Measurements from ENCODE around the gene SNX14. TPM values are rescaled to one million over a fixed set of nuclear protein-coding genes. Genes with fewer than 3 reads are reported as not detected.

The SNX14 gene
- total RNA-seq, 4 donors from 2014 or later = 91.2 to 123 (median 103) TPM

- Histone ChIP-seq H3K27ac (no peak overlapping the region), H3K4me1 (peaks cover 0 to 6% (median 0%) of the 10 kb centered on the region in 4 donors), H3K4me3 (no peak overlapping the region), H3K27me3 (no peaks in the 10 kb centered on the region), H3K36me3 (no peaks in the 10 kb centered on the region), H3K9me3 (no peaks in the 10 kb centered on the region)
- DNase-seq = peak; percentile 61 to 93 (median 85)
- TF ChIP-seq CTCF (IDR thresholded peaks at IDR 0.05) (peak; percentile 95 to 99 (median 98)), POLR2A (IDR thresholded peaks at IDR 0.05) (no peak)
Observed at GRCh38 chr6:85482905-85483700, 110.6 kb downstream of the SNX14 start.

GRCh38 chr6:85482206-85482904 is 111.3 kb downstream of the SNX14 start:
- Histone ChIP-seq H3K9me3 (no peaks in the 10 kb centered on the region), H3K4me3 (no peak overlapping the region), H3K27me3 (no peaks in the 10 kb centered on the region), H3K36me3 (no peaks in the 10 kb centered on the region), H3K27ac (no peak overlapping the region), H3K4me1 (peaks cover 0 to 6% (median 0%) of the 10 kb centered on the region in 4 donors)
- TF ChIP-seq CTCF (IDR thresholded peaks at IDR 0.05) = no peak
- no peak for TF ChIP-seq POLR2A (IDR thresholded peaks at IDR 0.05)
- DNase-seq = no peak

DNA sequence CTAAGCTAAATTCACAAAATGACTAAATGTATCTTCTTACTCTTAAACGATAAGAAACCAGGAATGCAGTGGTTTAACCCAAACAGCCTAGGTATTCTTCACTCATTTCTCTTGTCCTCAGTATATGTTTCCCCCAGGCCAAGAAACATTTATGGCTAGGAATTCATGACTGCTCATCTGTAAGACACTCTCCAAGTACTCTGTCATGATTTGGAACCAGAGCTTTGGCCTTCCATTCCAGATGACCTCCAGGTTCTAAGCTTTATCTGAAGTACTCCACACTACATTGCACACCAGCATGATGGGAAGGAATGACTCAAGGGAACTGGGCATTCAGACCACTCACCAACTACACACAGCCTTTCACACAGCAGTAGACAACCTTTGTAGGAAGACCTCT is 114.5 kb downstream of the SNX14 start:
- H3K9me3 ChIP-seq = no peaks in the 10 kb centered on the region
- DNase-seq = no peak
- H3K27ac ChIP-seq = no peak overlapping the region
- H3K27me3 ChIP-seq = no peaks in the 10 kb centered on the region
- no peak for TF ChIP-seq POLR2A (IDR thresholded peaks at IDR 0.05)
- TF ChIP-seq CTCF (IDR thresholded peaks at IDR 0.05) = no peak
- no peak overlapping the region for H3K4me3 ChIP-seq
- H3K36me3 ChIP-seq = peaks cover 0 to 7% (median 0%) of the 10 kb centered on the region in 3 donors
- peaks cover 0 to 6% (median 0%) of the 10 kb centered on the region in 4 donors for H3K4me1 ChIP-seq

- no peaks in the 10 kb centered on the region for H3K4me1 ChIP-seq
- no peaks in the 10 kb centered on the region for H3K27me3 ChIP-seq
- no peak for DNase-seq
- H3K4me3 ChIP-seq = no peak overlapping the region
- TF ChIP-seq CTCF (IDR thresholded peaks at IDR 0.05) (no peak), POLR2A (IDR thresholded peaks at IDR 0.05) (no peak)
- no peaks in the 10 kb centered on the region for H3K9me3 ChIP-seq
- H3K27ac ChIP-seq = no peak overlapping the region
- peaks cover 0 to 7% (median 0%) of the 10 kb centered on the region in 3 donors for H3K36me3 ChIP-seq
Observed at GRCh38 chr6:85476532-85476931, 117.1 kb downstream of the SNX14 start.

DNA sequence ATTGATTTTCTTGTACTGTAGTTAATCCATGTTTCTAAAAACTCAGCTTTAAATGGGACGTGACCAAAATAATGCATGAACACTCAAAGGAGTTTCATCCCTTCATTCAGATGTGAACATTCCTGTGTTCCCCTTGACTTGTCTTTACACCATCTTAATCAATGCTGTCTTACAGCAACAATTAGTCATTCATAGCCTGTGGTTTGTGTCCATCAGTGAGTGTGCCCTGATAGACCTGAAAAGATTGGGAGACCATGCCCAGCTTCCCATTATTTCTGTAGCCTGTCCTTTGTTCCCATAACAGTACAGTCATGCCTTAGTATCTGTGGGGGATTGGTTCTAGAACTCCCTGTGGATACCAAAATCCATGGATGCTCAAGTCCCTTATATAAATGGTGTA is 119.9 kb downstream of the SNX14 start:
- Histone ChIP-seq H3K9me3 (no peaks in the 10 kb centered on the region), H3K27me3 (no peaks in the 10 kb centered on the region), H3K4me3 (no peak overlapping the region), H3K36me3 (peaks cover 0 to 9% (median 0%) of the 10 kb centered on the region in 3 donors), H3K4me1 (no peaks in the 10 kb centered on the region), H3K27ac (no peak overlapping the region)
- DNase-seq = no peak
- TF ChIP-seq POLR2A (IDR thresholded peaks at IDR 0.05) (no peak), CTCF (IDR thresholded peaks at IDR 0.05) (no peak)

Measured in Peyer's patch (tissue), 4 donors.